Adrenal gland (tissue), 12 donors: Measurements from ENCODE around the gene ZNF780B. TPM values are rescaled to one million over a fixed set of nuclear protein-coding genes. Genes with fewer than 3 reads are reported as not detected.

Experiments
- DNase-seq, 7 donors: peaks; one replicate each; pipeline ENCODE4 v3.0.0-alpha.2; 2019 to 2020
- H3K27ac ChIP-seq, 5 donors: fragments of 200-600 bp; sonication (generic) in 4 of 5; 1 replicate in 3 of 5; 2 replicates in 2 of 5; pipeline versions ENCODE4 v1.5.1 to v1.8.0; 2016 to 2020; ENCODE audit warnings: mild to moderate bottlenecking in 1 of 5
- H3K27me3 ChIP-seq: fragments of 200-600 bp; 2 replicates; pipeline ENCODE4 v1.8.0; 2021
- H3K36me3 ChIP-seq, 2 donors: fragments of 200-600 bp; replicated peaks in 1 of 2; 1 replicate in 1 of 2; 2 replicates in 1 of 2; pipeline versions ENCODE4 v1.5.1 to v1.8.0; 2018 to 2022
- H3K4me1 ChIP-seq, 2 donors: fragments of 200-600 bp; replicated peaks in 1 of 2; 1 replicate in 1 of 2; 2 replicates in 1 of 2; pipeline versions ENCODE4 v1.5.1 to v1.8.0; 2018 to 2021
- H3K4me3 ChIP-seq, 4 donors: fragments of 200-600 bp; sonication (generic) in 3 of 4; one replicate each; pipeline ENCODE4 v1.5.1; 2016 to 2018
- H3K9me3 ChIP-seq, 3 donors: fragments of 200-600 bp; sonication (generic) in 1 of 3; replicated peaks in 1 of 3; 1 replicate in 2 of 3; 2 replicates in 1 of 3; pipeline versions ENCODE4 v1.5.1 to v1.8.0; 2016 to 2021
- CTCF ChIP-seq, 6 experiments: fragments of 450-650 bp in 4 of 6; fragments of 200-600 bp in 2 of 6; sonication (generic) in 1 of 6; IDR thresholded peaks; 1 replicate in 5 of 6; 2 replicates in 1 of 6; pipeline versions ENCODE4 v1.5.1 to v1.8.0; 2016 to 2021; ENCODE audit warnings: antibody characterized with exemption in 6 of 6, mild to moderate bottlenecking in 2 of 6, moderate library complexity in 1 of 6
- POLR2A ChIP-seq, 2 donors: fragments of 450-650 bp; IDR thresholded peaks; one replicate each; pipeline ENCODE4 v1.6.1; 2017; ENCODE audit warnings: antibody characterized with exemption in 2 of 2, mild to moderate bottlenecking in 2 of 2, moderate library complexity in 1 of 2
- WGBS, 4 donors: extraction: QIAGEN DNeasy Blood & Tissue Kit in 2 of 4; methylation state at CpG; one replicate each; pipeline versions ENCODE4 v1.1.5 to v1.1.7; 2013 to 2017; 5-methylcytosine and 5-hydroxymethylcytosine counted together
- intact Hi-C, 2 donors: fragments of 100-400 bp; cut with DNase I; formaldehyde crosslinking; loops; one replicate each; pipeline versions ENCODE4 v1.14.1 to v1.15.0; 2022 to 2023
- polyA plus RNA-seq, 3 donors: library from polyadenylated mRNA; stranded (reverse); fragments of 200-250 nt in 2 of 3; fragments of 350-450 nt in 1 of 3; fragmentation: Illumina TruSeq in 1 of 3; extraction: RNeasy Lipid Tissue Mini Kit (QIAGEN cat#74804) in 1 of 3; gene quantifications; one replicate each; pipeline ENCODE4 v1.2.3, GENCODE V29; 2013 to 2014
- total RNA-seq, 9 donors: library from RNA; depleted of rRNA in 4 of 9; stranded (reverse); fragments of >200 nt in 4 of 9; fragments of 120-200 nt in 1 of 9; fragmentation: NEBNext Ultra II Directional in 1 of 9; extraction: Animal tissue kit (Norgen Biotek cat#: 25700) in 1 of 9; gene quantifications; one replicate each; pipeline versions ENCODE4 v1.1.0 to v1.2.4, GENCODE V29; 2013 to 2023
- donor health status: healthy with polysubstance abuse.
- donor health status: Bipolar disorder and iron deficiency.
- donor health status: DM: yes; HTN: yes; CAD: no.
- donor health status: DM: no; HTN: no; CAD: no.
- donor health status: DM: no; HTN: no; CAD: no.
- donor health status: DM: yes; HTN: yes; CAD: no.

The ZNF780B gene
- total and polyA plus RNA-seq, 12 donors = 7.9 to 31.4 (median 16.5) TPM

DNA sequence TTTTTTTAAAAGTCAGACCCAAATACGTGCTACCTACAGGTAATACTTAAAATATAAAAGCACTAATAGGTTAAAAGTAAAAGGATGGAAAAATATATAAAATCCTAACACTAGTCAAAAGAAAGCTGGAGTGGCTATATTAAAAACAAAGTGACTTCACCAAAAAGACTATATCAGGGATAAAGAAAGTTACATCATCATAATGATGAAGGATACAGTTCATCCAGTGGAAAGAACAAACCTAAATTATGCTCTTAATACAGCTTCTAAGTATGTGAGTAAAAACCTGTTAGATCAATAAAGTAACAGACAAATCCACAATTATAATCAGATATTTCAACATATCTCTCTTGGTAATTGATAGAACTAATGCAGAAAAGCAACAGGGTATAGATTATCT is 1.1 kb upstream of the ZNF780B start:
- Histone ChIP-seq H3K4me3 (no peak overlapping the region), H3K36me3 (no peaks in the 10 kb centered on the region)

GRCh38 chr19:40056505-40056904 is 474 bp upstream of the ZNF780B start:
- no peaks in the 10 kb centered on the region for H3K36me3 ChIP-seq
- intact Hi-C loops = no loop called here
- no peaks in the 10 kb centered on the region for H3K27me3 ChIP-seq
- H3K4me1 ChIP-seq = peaks cover 4 to 13% of the 10 kb centered on the region in 2 donors
- TF ChIP-seq POLR2A (IDR thresholded peaks at IDR 0.05) (no peak), CTCF (IDR thresholded peaks at IDR 0.05) (no peak)
- peaks cover 0 to 20% (median 8%) of the 10 kb centered on the region in 3 donors for H3K9me3 ChIP-seq
- H3K4me3 ChIP-seq = peak overlapping the region; percentile 67 to 89 (median 87)
- DNase-seq = no peak
- peak overlapping the region in 4 of 5 donors; percentile 26 to 77 (median 60) for H3K27ac ChIP-seq
- WGBS, 4 donors = 1 to 5% (median 3%) methylated on average over 7 of the region's 7 CpGs

More for the DNA sequence above, 1.1 kb upstream of the ZNF780B start:
- Histone ChIP-seq H3K27ac (no peak overlapping the region), H3K4me1 (peaks cover 4 to 13% of the 10 kb centered on the region in 2 donors), H3K27me3 (no peaks in the 10 kb centered on the region), H3K9me3 (peaks cover 0 to 14% (median 8%) of the 10 kb centered on the region in 3 donors)
- TF ChIP-seq POLR2A (IDR thresholded peaks at IDR 0.05) (no peak), CTCF (IDR thresholded peaks at IDR 0.05) (no peak)
- DNase-seq = no peak
- intact Hi-C loops = no loop called here
- 83 to 92% (median 87%) methylated on average over 1 of the region's 1 CpG for WGBS, 4 donors

DNA sequence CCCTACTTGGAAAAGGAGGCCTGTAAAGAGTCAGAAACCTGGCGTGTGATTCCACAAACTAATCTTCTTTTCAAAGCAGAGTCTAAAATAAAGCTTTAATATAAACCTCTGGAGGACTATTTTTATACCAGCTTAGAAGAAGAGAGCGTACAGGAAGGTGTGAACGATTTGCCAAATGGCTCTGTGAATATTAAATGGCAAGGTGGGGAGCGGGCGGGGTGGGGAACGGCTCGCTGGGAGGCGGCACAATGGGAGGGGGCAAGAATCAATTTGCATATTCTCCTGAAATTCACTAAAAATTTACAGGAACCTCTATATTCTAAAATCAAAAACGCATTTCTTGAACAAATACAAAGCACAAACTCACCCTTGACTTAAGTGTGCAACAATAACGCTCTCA is 982 bp downstream of the ZNF780B start:
- Histone ChIP-seq H3K27ac (peak overlapping the region in 2 of 5 donors; percentile 58 to 77), H3K9me3 (peaks cover 0 to 20% (median 8%) of the 10 kb centered on the region in 3 donors), H3K27me3 (no peaks in the 10 kb centered on the region), H3K36me3 (no peaks in the 10 kb centered on the region), H3K4me3 (peak overlapping the region in 2 of 4 donors; percentile 67 to 87), H3K4me1 (peaks cover 4 to 13% of the 10 kb centered on the region in 2 donors)
- WGBS, 4 donors = 39 to 59% (median 52%) methylated on average over 10 of the region's 10 CpGs
- intact Hi-C loops = no loop called here
- TF ChIP-seq CTCF (IDR thresholded peaks at IDR 0.05) = no peak
- TF ChIP-seq POLR2A (IDR thresholded peaks at IDR 0.05) = no peak
- DNase-seq = no peak

DNA sequence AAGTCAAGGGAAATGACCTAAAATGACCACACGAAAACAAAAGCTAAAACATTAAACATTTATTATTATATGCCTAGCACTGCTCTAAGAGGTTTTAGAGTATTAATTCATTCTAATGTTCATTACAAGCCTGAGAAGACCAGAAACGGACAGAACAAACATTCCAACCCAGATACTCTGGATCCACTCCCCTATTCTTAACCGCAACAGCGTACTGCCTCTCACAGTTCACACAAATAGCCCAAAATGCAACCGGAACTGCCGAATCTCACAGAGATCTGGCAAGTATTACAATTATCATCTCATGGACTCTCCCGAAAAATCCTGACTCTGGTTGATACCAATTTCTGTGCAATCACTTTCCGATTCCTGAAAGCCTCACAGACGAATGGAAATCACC is 1.4 kb downstream of the ZNF780B start:
- no peaks in the 10 kb centered on the region for H3K36me3 ChIP-seq
- H3K4me3 ChIP-seq = no peak overlapping the region
- no peak overlapping the region for H3K27ac ChIP-seq
- TF ChIP-seq CTCF (IDR thresholded peaks at IDR 0.05) (no peak), POLR2A (IDR thresholded peaks at IDR 0.05) (no peak)
- H3K27me3 ChIP-seq = no peaks in the 10 kb centered on the region
- peaks cover 0 to 15% (median 7%) of the 10 kb centered on the region in 3 donors for H3K9me3 ChIP-seq
- no peak for DNase-seq
- intact Hi-C loops = no loop called here
- 93 to 96% (median 95%) methylated on average over 9 of the region's 9 CpGs for WGBS, 4 donors
- H3K4me1 ChIP-seq = peaks cover 4 to 13% of the 10 kb centered on the region in 2 donors
